ENCODE data around the gene CNKSR1.

GRCh38 chr1:26218906-26219494 is 41.7 kb downstream of the CNKSR1 start:
- TF ChIP-seq CTCF (conservative IDR thresholded peaks at IDR 0.05), result no peak
- TF ChIP-seq ZFX (IDR thresholded peaks at IDR 0.05), result no peak

Data from C4-2B (cell line).